ENCODE measurements around the gene TBX15. TPM values are rescaled to one million over a fixed set of nuclear protein-coding genes. Genes with fewer than 3 reads are reported as not detected.

Gene TBX15
- not detected in 2 replicates for total RNA-seq
- polyA plus RNA-seq: not detected in 2 replicates

DNA sequence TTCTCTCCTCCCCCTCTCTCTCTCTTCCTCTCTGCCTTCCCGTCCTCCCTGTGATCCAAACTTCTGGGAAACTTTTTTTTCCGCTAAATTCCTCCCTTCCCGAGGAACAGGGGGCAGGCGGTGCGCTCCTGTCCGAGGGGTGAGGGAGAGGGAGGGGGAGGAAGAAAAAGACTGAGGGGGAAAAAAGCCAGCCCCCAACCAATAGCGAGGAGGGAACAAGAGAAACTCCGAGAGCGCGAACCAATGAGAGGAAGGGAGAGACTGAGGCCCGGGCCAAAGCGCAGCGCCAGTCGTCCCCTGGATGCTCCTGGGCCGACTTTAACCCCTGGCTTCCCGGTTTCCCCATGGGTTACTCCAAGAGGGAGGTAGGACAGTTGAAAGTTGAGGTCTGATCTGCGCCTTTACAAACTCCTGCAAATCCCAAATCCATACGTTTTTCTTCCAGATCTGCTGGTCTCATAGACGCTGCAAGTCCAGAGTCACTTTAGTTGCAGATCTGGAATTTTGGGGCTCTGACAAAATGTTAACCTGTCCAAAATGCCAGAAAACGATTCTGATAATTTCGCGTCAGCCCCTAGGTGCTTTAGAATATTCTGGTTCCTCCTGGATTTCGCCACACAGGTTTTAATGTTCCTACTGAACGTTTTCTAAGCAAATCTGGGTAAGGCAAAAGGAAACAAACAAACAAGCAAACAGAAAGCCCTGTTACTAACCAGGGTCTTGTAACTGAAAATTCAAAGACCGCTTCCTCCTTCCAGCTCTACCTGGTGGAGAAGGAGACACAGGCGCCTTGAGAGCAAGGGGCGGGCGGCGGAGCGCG lies at the start of gene TBX15:
TBX15 (minus strand) TSS at position 158 of the 820 bp plus-strand sequence. CDS start 548 bp downstream, outside the sequence.
- Histone ChIP-seq H3K4me1 (ENCODE audit: low read depth) (peaks cover 15% of the 10 kb centered on the region), H3K36me3 (no peaks in the 10 kb centered on the region), H3K9me3 (ENCODE audit: low read depth) (no peaks in the 10 kb centered on the region), H3K27me3 (peaks cover 100% of the 10 kb centered on the region), H3K4me3 (peak within 1 kb of the TSS; percentile 19), H3K27ac (no peak within 1 kb of the TSS)
- TF ChIP-seq CTCF (IDR thresholded peaks at IDR 0.05; ENCODE audit: low read depth, low read length): no peak
- no peak for DNase-seq (ENCODE audit: low read depth in 1 of 2, low spot score in 1 of 2)

GRCh38 chr1:119034359-119034758 lies 46.2 kb upstream of the TBX15 start:
- TF ChIP-seq CTCF (IDR thresholded peaks at IDR 0.05; ENCODE audit: low read depth, low read length): no peak
- no peaks in the 10 kb centered on the region for H3K36me3 ChIP-seq
- no peak for DNase-seq (ENCODE audit: low read depth in 1 of 2, low spot score in 1 of 2)
- no peak overlapping the region for H3K27ac ChIP-seq
- H3K4me3 ChIP-seq: no peak overlapping the region
- no peaks in the 10 kb centered on the region for H3K9me3 ChIP-seq (ENCODE audit: low read depth)
- H3K27me3 ChIP-seq: no peaks in the 10 kb centered on the region
- H3K4me1 ChIP-seq (ENCODE audit: low read depth): no peaks in the 10 kb centered on the region

DNA sequence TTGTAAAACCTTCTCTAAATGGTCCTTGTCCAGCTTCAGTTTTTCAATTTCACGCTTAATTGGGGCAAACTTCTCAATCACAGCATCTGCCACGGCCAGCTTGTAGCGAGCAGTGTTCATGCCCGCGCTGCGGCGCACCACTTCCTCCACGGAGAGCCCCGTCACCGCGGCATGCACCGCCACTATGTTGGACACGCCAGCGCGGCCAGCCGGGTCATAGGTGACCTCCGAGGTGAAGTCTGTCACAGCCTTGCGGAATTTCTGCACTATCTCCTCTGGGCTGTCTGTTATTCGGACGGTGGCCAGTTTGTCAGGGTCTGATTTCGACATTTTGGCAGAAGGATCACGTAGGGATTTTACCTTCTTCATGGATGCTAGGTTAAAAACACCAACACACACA lies 44.8 kb upstream of the TBX15 start:
- Histone ChIP-seq H3K27ac (no peak overlapping the region), H3K4me3 (no peak overlapping the region), H3K4me1 (ENCODE audit: low read depth) (no peaks in the 10 kb centered on the region), H3K9me3 (ENCODE audit: low read depth) (no peaks in the 10 kb centered on the region), H3K36me3 (no peaks in the 10 kb centered on the region), H3K27me3 (no peaks in the 10 kb centered on the region)
- no peak for TF ChIP-seq CTCF (IDR thresholded peaks at IDR 0.05; ENCODE audit: low read depth, low read length)
- no peak for DNase-seq (ENCODE audit: low read depth in 1 of 2, low spot score in 1 of 2)

DNA sequence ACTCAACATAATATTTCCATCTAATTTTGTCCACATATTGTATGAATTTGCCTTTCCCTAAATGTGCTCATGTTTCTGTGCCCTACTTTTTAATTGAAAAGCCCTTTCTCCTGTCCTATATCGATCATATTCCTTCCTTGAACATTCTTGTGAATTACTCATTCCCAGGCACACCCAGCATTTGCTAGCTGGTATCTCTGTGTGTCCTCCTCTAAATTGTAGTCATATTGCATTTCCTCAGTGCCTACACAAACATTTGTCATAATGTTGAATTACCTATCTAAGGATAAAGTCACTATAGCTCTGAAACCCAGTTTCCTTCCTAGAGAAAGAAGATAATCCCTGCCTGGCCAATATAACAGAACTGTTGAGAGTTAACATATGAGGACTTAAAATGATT lies 39.6 kb upstream of the TBX15 start:
- H3K27me3 ChIP-seq: no peaks in the 10 kb centered on the region
- H3K4me1 ChIP-seq (ENCODE audit: low read depth): no peaks in the 10 kb centered on the region
- no peak overlapping the region for H3K4me3 ChIP-seq
- DNase-seq (ENCODE audit: low read depth in 1 of 2, low spot score in 1 of 2): no peak
- no peak for TF ChIP-seq CTCF (IDR thresholded peaks at IDR 0.05; ENCODE audit: low read depth, low read length)
- no peaks in the 10 kb centered on the region for H3K9me3 ChIP-seq (ENCODE audit: low read depth)
- H3K27ac ChIP-seq: no peak overlapping the region
- H3K36me3 ChIP-seq: no peaks in the 10 kb centered on the region

- no peaks in the 10 kb centered on the region for H3K4me1 ChIP-seq (ENCODE audit: low read depth)
- no peaks in the 10 kb centered on the region for H3K9me3 ChIP-seq (ENCODE audit: low read depth)
- DNase-seq (ENCODE audit: low read depth in 1 of 2, low spot score in 1 of 2): no peak
- H3K27ac ChIP-seq: no peak overlapping the region
- no peak for TF ChIP-seq CTCF (IDR thresholded peaks at IDR 0.05; ENCODE audit: low read depth, low read length)
- no peaks in the 10 kb centered on the region for H3K27me3 ChIP-seq
- H3K36me3 ChIP-seq: no peaks in the 10 kb centered on the region
- H3K4me3 ChIP-seq: no peak overlapping the region
Measured at GRCh38 chr1:119026956-119027355, 38.8 kb upstream of the TBX15 start.
